ENCODE results near the gene KIF13A.
"Not testable (repeated sequence)": the region's sequence is repeated elsewhere in the genome, so short reads cannot be mapped to it uniquely, and the experiment has no call there.

KIF13A gene

GRCh38 chr6:17967668-17968518 lies 19.5 kb downstream of the KIF13A start:
- no peak for DNase-seq

GRCh38 chr6:17966451-17966850 lies 21.0 kb downstream of the KIF13A start:
- no peak for DNase-seq

- no peak for DNase-seq
These were observed 22.0 kb downstream of the KIF13A start for GRCh38 chr6:17965397-17965796.

- DNase-seq, result no peak
These were observed 22.8 kb downstream of the KIF13A start for GRCh38 chr6:17964633-17965032.

GRCh38 chr6:17962436-17963031 lies 24.9 kb downstream of the KIF13A start:
- DNase-seq, result no peak

GRCh38 chr6:17959302-17959701 lies 28.1 kb downstream of the KIF13A start:
- no peak for DNase-seq

- DNase-seq, result no peak
These were observed 29.4 kb downstream of the KIF13A start for GRCh38 chr6:17957904-17958620.

GRCh38 chr6:17957498-17957897 lies 29.9 kb downstream of the KIF13A start:
- no peak for DNase-seq

- DNase-seq, result no peak
These were observed 30.3 kb downstream of the KIF13A start for GRCh38 chr6:17957086-17957485.

- no peak for DNase-seq
These were observed 37.3 kb downstream of the KIF13A start for GRCh38 chr6:17950095-17950494.

GRCh38 chr6:17949168-17949567 lies 38.3 kb downstream of the KIF13A start:
- DNase-seq, result no peak

- no peak for DNase-seq
These were observed 38.7 kb downstream of the KIF13A start for GRCh38 chr6:17948725-17949124.

GRCh38 chr6:17947574-17947973 lies 39.9 kb downstream of the KIF13A start:
- DNase-seq, result not testable (repeated sequence)

- DNase-seq, result no peak
These were observed 41.9 kb downstream of the KIF13A start for GRCh38 chr6:17945575-17945974.

- no peak for DNase-seq
These were observed 42.3 kb downstream of the KIF13A start for GRCh38 chr6:17945111-17945510.

GRCh38 chr6:17941318-17941717 lies 46.1 kb downstream of the KIF13A start:
- no peak for DNase-seq

GRCh38 chr6:17940151-17940792 lies 47.2 kb downstream of the KIF13A start:
- no peak for DNase-seq

- DNase-seq, result no peak
These were observed 48.5 kb downstream of the KIF13A start for GRCh38 chr6:17938901-17939300.

GRCh38 chr6:17935188-17936149 lies 52.0 kb downstream of the KIF13A start:
- DNase-seq, result no peak

- DNase-seq, result no peak
These were observed 53.7 kb downstream of the KIF13A start for GRCh38 chr6:17933716-17934115.

GRCh38 chr6:17932330-17932852 lies 55.0 kb downstream of the KIF13A start:
- no peak for DNase-seq

GRCh38 chr6:17931227-17931626 lies 56.2 kb downstream of the KIF13A start:
- no peak for DNase-seq
